HPDE6-E6E7 (cell line): ENCODE measurements around the gene GRIK1.

Source experiments
- DNase-seq: peaks from one replicate; pipeline ENCODE4 v3.0.0; 2011; ENCODE audit warnings: missing footprints; ENCODE audit errors: extremely low spot score

GRIK1 gene

GRCh38 chr21:29534448-29534847 is 405.3 kb downstream of the GRIK1 start:
- no peak for DNase-seq

DNA sequence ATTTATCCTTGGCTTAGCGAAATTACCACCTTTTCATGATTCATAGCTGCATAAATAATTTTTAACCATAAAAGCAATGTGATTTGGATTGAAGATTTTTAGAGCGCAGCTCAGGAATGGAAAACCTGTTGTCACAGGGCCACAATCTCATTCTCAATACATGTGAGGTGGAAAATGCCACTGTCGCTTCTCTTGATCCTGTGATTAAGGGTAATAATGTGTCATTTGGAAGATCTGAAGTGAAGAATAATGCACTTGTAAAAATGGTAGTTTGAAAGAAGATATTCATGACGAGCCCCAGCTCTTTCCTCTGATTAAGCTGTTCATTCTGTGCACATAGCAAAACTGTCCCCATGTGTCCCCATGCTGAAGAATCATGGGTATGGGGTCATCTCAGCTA is 410.7 kb downstream of the GRIK1 start:
- DNase-seq: no peak

GRCh38 chr21:29526545-29526944 is 413.3 kb downstream of the GRIK1 start:
- no peak for DNase-seq

GRCh38 chr21:29524055-29524454 is 415.7 kb downstream of the GRIK1 start:
- DNase-seq: no peak

DNA sequence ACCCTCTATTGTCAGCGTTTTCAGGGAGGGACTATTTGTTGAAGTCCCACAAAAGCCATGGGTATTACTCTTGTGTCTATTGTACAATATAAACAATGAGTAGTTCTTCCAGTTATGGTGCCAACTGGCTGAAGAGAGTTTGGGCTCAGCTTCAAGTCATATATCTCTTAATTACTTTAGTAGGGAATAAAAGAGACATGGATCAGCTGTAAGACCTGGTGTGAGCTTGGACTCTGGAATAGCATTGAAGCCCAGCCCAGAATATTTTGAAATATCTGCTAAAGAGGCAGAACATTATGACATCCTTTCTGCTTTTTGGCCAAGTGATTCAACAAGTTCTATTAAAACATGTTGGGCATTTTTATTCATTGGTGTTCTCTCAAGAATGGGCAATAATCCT is 416.1 kb downstream of the GRIK1 start:
- DNase-seq: no peak

DNA sequence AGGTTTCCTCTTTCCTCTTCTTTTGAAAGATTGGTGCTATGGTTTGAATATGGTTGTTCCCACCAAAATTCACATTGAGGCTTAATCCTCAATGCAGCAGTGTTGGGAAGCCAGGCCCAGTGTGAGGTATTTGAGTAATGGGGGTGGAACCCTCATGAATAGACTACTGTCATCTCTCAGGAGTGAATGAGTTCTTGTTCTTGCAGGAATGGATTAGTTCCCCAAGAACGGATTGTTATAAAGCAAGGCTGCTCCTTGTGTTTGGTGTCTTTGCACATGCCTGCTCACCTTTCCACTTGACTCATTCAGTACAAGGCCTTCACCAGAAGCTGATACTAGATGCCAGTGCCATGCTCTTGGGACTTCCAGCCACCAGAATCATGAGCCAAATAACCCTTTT is 417.9 kb downstream of the GRIK1 start:
- DNase-seq: no peak

GRCh38 chr21:29520171-29520570 is 419.6 kb downstream of the GRIK1 start:
- DNase-seq: no peak

- no peak for DNase-seq
These were observed 425.0 kb downstream of the GRIK1 start for GRCh38 chr21:29514652-29515247.

DNA sequence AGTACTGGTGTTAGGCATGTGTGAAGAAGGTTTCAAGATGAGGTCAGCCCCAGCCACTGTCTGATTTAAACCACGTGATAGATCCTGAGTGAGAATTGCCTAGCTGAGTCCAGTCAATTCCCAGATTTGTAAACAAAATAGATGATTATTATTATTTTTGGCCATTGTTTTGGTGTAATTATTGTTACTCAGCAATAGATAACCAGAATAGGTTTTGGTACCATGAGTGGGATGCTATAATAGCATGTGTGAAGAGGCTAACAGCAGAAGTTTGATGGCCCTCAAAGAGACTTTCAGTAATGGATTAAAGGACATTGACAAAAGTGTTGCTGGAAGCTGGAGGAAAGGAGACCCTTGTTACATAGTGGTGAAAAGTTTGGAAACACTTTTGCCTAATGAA is 426.3 kb downstream of the GRIK1 start:
- DNase-seq: no peak

GRCh38 chr21:29511096-29511495 is 428.7 kb downstream of the GRIK1 start:
- DNase-seq: no peak

GRCh38 chr21:29509121-29509520 is 430.7 kb downstream of the GRIK1 start:
- no peak for DNase-seq

DNA sequence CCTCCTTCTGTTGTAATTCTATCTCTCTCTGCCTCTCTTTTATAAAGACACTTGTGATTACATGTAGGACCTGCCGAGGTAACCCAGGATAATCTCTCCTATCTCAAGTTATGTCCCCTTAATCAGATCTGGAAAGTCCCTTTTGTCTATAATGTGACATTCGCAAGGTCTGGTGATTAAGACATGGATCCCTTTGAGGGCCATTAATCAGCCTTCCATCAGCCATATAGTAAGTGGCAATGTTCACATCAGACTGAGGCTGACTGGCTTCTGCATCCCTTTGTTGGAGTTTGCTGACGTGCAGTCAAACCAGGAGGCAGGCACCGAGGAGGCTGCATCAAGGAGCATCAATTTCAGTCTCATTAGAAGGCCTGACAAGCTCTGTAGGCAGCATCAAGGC is 431.5 kb downstream of the GRIK1 start:
- DNase-seq: no peak

- DNase-seq: no peak
These were observed 432.8 kb downstream of the GRIK1 start for GRCh38 chr21:29506947-29507346.

DNA sequence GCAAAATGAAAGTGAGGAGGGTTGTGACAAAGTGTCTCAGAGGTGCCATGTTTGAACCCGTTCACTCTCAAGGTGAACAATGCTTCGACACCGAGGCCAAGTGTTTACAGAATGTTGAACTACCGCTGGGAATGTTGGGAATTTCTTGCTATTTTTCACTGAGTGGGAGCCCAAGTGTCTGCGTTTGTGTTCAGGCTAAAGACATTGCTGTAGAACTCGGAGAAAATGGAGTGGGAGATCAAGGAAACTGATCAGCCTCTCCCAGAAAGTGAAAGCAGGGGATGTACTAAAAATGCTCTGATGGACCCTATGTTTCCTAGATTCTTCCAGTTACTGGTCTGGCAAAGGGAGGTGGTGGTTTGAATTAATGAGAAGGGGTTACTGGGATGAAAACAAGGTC is 433.6 kb downstream of the GRIK1 start:
- DNase-seq: no peak

GRCh38 chr21:29504751-29505321 is 435.0 kb downstream of the GRIK1 start:
- peak; percentile 5 for DNase-seq

- DNase-seq: no peak
These were observed 438.3 kb downstream of the GRIK1 start for GRCh38 chr21:29501451-29501850.

DNA sequence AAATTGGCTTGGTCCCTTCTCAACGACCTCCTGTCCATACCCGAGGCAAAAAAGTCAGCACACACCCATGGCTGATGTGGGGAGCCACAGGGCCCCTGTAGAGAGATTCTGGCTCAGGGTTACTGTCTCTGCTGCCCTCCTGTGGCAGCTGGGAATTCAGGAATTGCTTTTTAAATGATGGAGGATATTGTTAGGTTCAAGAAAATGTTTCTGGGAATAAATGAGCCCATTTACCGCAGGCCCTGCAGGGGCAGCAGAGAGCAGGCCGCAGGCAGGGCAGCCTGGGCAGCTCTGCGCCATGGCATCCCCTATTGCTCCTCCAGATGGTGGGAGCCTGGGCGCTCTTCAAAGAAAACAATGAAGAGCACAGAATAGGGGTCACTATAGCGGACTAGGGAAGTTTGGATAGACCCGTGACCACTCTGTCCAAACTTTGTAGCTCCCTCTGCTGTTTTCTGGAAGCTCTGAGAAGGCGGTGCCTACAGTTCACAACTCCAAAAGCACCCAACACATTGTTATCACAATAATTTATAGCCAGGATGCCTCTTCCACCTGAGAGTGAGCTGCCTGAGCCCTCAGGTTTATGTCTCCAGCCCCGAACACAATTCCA is 440.0 kb downstream of the GRIK1 start:
- DNase-seq: peak; percentile 38

DNA sequence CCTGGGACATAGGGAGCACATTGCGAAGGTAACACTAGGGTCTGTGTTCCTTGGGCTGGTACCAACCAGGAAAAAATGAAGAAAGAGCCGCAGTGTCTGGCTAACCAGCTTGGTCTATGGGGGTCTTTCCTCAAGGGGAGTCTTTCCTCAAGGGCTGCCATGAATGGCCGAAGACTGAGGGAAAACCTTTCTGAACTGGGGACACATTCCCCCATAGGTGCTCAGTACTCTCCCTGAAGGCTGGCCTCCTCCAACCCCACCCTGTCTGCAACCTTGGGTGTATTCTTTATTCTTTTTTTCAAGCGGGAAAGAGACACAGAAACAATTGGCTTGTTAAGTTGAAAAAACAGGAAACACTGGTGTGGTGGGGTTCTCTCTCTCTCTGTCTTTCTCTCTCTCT is 440.6 kb downstream of the GRIK1 start:
- DNase-seq: no peak

DNA sequence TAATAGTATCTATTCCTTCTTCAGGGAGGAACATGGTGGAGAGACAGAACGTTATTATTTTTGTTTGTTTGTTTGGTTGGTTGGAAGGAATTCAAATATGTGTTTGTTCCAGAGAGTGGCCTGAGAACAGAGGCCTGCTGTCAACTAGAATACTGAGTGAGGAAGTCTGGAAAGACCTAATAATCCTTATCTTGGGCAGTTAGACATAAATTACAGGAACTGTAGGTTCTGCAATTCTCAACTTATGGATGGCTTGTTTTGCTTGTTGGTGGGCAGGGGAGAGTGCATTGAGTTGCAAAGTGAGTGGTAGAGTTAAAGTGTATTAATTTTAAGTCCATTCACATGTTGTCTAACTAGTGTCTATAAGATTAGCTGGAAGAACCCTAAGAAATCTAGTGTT is 443.5 kb downstream of the GRIK1 start:
- DNase-seq: no peak

DNA sequence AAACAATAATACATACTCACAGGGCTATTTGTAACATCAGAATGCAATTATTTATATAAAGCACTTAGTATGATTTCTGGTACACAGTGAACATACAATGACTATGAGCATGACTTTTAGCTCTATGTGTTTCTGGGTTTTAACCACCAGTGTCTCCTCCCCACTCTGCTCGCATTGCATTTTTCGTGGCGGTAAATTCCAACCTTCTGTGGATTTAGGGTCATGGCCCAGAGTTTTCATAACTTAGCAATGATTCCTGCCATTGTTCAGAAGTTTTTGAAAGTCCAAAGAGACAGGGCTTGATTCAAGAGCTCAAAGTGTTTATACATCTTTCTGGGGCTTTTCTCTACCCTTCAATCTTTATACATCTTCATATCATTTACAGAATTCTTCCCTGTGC is 449.8 kb downstream of the GRIK1 start:
- DNase-seq: no peak

DNA sequence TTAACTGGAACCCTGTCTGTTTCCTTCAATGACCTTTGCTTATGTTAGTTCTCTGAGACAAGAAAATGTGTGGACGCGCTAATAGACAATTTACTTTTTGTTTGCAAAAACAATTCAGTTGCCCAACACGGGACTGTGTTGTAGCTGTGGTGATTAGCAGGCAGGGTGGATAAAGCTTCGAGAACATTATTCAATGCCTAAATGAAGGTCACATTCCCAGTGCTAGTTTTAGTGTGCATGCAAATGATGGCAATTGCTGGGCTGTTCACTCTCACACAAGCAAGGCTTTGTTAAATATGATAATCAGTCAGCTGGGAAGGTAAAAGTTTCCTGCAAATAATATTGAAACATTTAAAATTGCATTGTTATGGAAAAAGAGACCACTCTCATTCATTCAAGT is 452.6 kb downstream of the GRIK1 start:
- DNase-seq: no peak
